Measurements from ENCODE around the gene EXO1.

The EXO1 gene

GRCh38 chr1:241899210-241899609 lies 51.2 kb downstream of the EXO1 start:
- DNase-seq (ENCODE audit: low read depth), result no peak
- no peak overlapping the region for H3K4me3 ChIP-seq (ENCODE audit: low read depth, low read length)
- no peak for TF ChIP-seq CTCF (IDR thresholded peaks at IDR 0.05; ENCODE audit: insufficient read depth, low read depth, low read length, missing control alignments)

- H3K4me3 ChIP-seq (ENCODE audit: low read depth, low read length), result no peak overlapping the region
- no peak for DNase-seq (ENCODE audit: low read depth)
- TF ChIP-seq CTCF (IDR thresholded peaks at IDR 0.05; ENCODE audit: insufficient read depth, low read depth, low read length, missing control alignments), result no peak
These were observed 52.4 kb downstream of the EXO1 start for GRCh38 chr1:241900381-241900780.

GRCh38 chr1:241902391-241903065 lies 54.5 kb downstream of the EXO1 start:
- no peak for TF ChIP-seq CTCF (IDR thresholded peaks at IDR 0.05; ENCODE audit: insufficient read depth, low read depth, low read length, missing control alignments)
- DNase-seq (ENCODE audit: low read depth), result no peak
- no peak overlapping the region for H3K4me3 ChIP-seq (ENCODE audit: low read depth, low read length)

GRCh38 chr1:241916196-241916595 lies 68.2 kb downstream of the EXO1 start:
- no peak for DNase-seq (ENCODE audit: low read depth)
- no peak for TF ChIP-seq CTCF (IDR thresholded peaks at IDR 0.05; ENCODE audit: insufficient read depth, low read depth, low read length, missing control alignments)
- H3K4me3 ChIP-seq (ENCODE audit: low read depth, low read length), result no peak overlapping the region

- H3K4me3 ChIP-seq (ENCODE audit: low read depth, low read length), result no peak overlapping the region
- no peak for TF ChIP-seq CTCF (IDR thresholded peaks at IDR 0.05; ENCODE audit: insufficient read depth, low read depth, low read length, missing control alignments)
- no peak for DNase-seq (ENCODE audit: low read depth)
These were observed 69.5 kb downstream of the EXO1 start for GRCh38 chr1:241917487-241917886.

GRCh38 chr1:241918879-241919278 lies 70.9 kb downstream of the EXO1 start:
- H3K4me3 ChIP-seq (ENCODE audit: low read depth, low read length), result no peak overlapping the region
- no peak for TF ChIP-seq CTCF (IDR thresholded peaks at IDR 0.05; ENCODE audit: insufficient read depth, low read depth, low read length, missing control alignments)
- DNase-seq (ENCODE audit: low read depth), result no peak

All from GM12865 (cell line).